CD4-positive, alpha-beta T cell (primary cell): ENCODE results near the gene MACROD2. TPM values are rescaled to one million over a fixed set of nuclear protein-coding genes. Genes with fewer than 3 reads are reported as not detected.

Experiments used
- ATAC-seq: fragments of 200-7000 bp; cut with Tn5 transposase; one replicate; pipeline ENCODE4 v1.10.0; 2022; ENCODE audit warnings: mild to moderate bottlenecking; ENCODE audit not compliant: poor library complexity
- CTCF ChIA-PET: fragments of 350-600 bp; sonication (Branson Sonifier 250); formaldehyde crosslinking; loops from one replicate; lab custom pipeline; 2021; ENCODE audit warnings: antibody characterized with exemption, inconsistent platforms; lab: Charles Lee
- POLR2A ChIA-PET: fragments of 350-600 bp; sonication (Branson Sonifier 250); formaldehyde crosslinking; loops from one replicate; lab custom pipeline; 2021; ENCODE audit warnings: antibody characterized with exemption, inconsistent platforms; lab: Charles Lee
- DNase-seq, 14 experiments: peaks; one replicate each; pipeline ENCODE4 v3.0.0-alpha.2; 2013 to 2020; ENCODE audit warnings: mixed read lengths in 2 of 14
- H3K27ac ChIP-seq, 2 donors: one replicate each; pipeline versions ENCODE4 v1.5.1 to v1.7.0; 2013; ENCODE audit warnings: low read length in 2 of 2, low read depth in 1 of 2, mild to moderate bottlenecking in 1 of 2
- H3K27me3 ChIP-seq, 2 experiments: 1 replicate in 1 of 2; 2 replicates in 1 of 2; pipeline versions ENCODE4 v1.6.1 to v1.7.0; 2013; ENCODE audit warnings: low read length in 2 of 2, control low read depth in 1 of 2, mild to moderate bottlenecking in 1 of 2, moderate library complexity in 1 of 2; ENCODE audit not compliant: insufficient read depth in 2 of 2, control insufficient read depth in 1 of 2
- H3K36me3 ChIP-seq: one replicate; pipeline ENCODE4 v1.6.1; 2013; ENCODE audit warnings: low read length, control low read depth; ENCODE audit not compliant: insufficient read depth
- H3K4me1 ChIP-seq: one replicate; pipeline ENCODE4 v1.6.1; 2013; ENCODE audit warnings: low read length, control low read depth; ENCODE audit not compliant: insufficient read depth
- H3K4me3 ChIP-seq: one replicate; pipeline ENCODE4 v1.5.1; 2013; ENCODE audit warnings: mild to moderate bottlenecking, low read length, moderate library complexity
- H3K9me3 ChIP-seq, 2 experiments: 1 replicate in 1 of 2; 2 replicates in 1 of 2; pipeline versions ENCODE4 v1.6.1 to v1.7.0; 2013; ENCODE audit warnings: low read length in 2 of 2, mild to moderate bottlenecking in 2 of 2, control low read depth in 1 of 2, moderate library complexity in 1 of 2; ENCODE audit not compliant: control insufficient read depth in 1 of 2, insufficient read depth in 1 of 2
- H3K27ac Mint-ChIP-seq: one replicate; pipeline ENCODE4 v1.8.0; 2020; ENCODE audit warnings: mixed read lengths
- H3K27me3 Mint-ChIP-seq: one replicate; pipeline ENCODE4 v1.8.0; 2021; ENCODE audit warnings: mixed read lengths
- H3K36me3 Mint-ChIP-seq: one replicate; pipeline ENCODE4 v1.8.0; 2021; ENCODE audit warnings: low read depth, mixed read lengths
- H3K4me1 Mint-ChIP-seq: one replicate; pipeline ENCODE4 v1.8.0; 2021; ENCODE audit warnings: low read depth, mixed read lengths
- H3K4me3 Mint-ChIP-seq: one replicate; pipeline ENCODE4 v1.8.0; 2020; ENCODE audit warnings: mild to moderate bottlenecking, mixed read lengths
- H3K9me3 Mint-ChIP-seq: one replicate; pipeline ENCODE4 v1.8.0; 2020; ENCODE audit warnings: mixed read lengths
- CTCF ChIP-seq: fragments of 200-600 bp; IDR thresholded peaks from one replicate; pipeline ENCODE4 v1.8.0; 2022; ENCODE audit warnings: antibody characterized with exemption, mild to moderate bottlenecking
- intact Hi-C, 2 experiments: fragments of 100-400 bp; cut with DNase I in 1 of 2; cut with micrococcal nuclease in 1 of 2; formaldehyde crosslinking; loops; one replicate each; pipeline versions ENCODE4 v1.15.1 to v1.9.0; 2023 to 2025; cut with DNase I, micrococcal nuclease
- total RNA-seq, 174 experiments: library from RNA in 2 of 174; stranded (reverse) in 2 of 174; gene quantifications; one replicate each; pipeline ENCODE4 v1.2.3 and lab custom pipeline; 2021 to 2026

Gene MACROD2
- total RNA-seq, 2 experiments from 2014 or later, result not detected

GRCh38 chr20:14633507-14633906 lies 638.2 kb downstream of the MACROD2 start:
- H3K27me3 ChIP-seq, result no peaks in the 10 kb centered on the region
- CTCF ChIA-PET, result no interaction called here
- Mint-ChIP-seq H3K9me3 (peaks cover 11% of the 10 kb centered on the region), H3K4me1 (no peaks in the 10 kb centered on the region), H3K27ac (no peak overlapping the region), H3K27me3 (no peaks in the 10 kb centered on the region), H3K36me3 (no peaks in the 10 kb centered on the region), H3K4me3 (no peak overlapping the region)
- TF ChIP-seq CTCF, result no peak
- ATAC-seq (no peak), DNase-seq (no peak)
- H3K4me3 ChIP-seq, result no peak overlapping the region
- H3K27ac ChIP-seq, result no peak overlapping the region
- no peaks in the 10 kb centered on the region for H3K36me3 ChIP-seq
- H3K9me3 ChIP-seq, result peaks cover 0 to 10% of the 10 kb centered on the region in 2 experiments
- intact Hi-C loops, result no loop called here
- H3K4me1 ChIP-seq, result no peaks in the 10 kb centered on the region
- POLR2A ChIA-PET, result no interaction called here

GRCh38 chr20:14634665-14635064 lies 639.3 kb downstream of the MACROD2 start:
- H3K27me3 ChIP-seq, result no peaks in the 10 kb centered on the region
- H3K27ac Mint-ChIP-seq, result no peak overlapping the region
- TF ChIP-seq CTCF, result no peak
- no peak overlapping the region for H3K27ac ChIP-seq
- no peaks in the 10 kb centered on the region for H3K36me3 ChIP-seq
- no peaks in the 10 kb centered on the region for H3K4me1 ChIP-seq
- no peaks in the 10 kb centered on the region for H3K36me3 Mint-ChIP-seq
- ATAC-seq (no peak), DNase-seq (no peak)
- ChIA-PET CTCF (no interaction called here), POLR2A (no interaction called here)
- intact Hi-C loops, result no loop called here
- H3K4me3 ChIP-seq, result no peak overlapping the region
- H3K9me3 ChIP-seq, result peaks cover 5 to 13% of the 10 kb centered on the region in 2 experiments
- peaks cover 11% of the 10 kb centered on the region for H3K9me3 Mint-ChIP-seq
- H3K4me3 Mint-ChIP-seq, result no peak overlapping the region
- no peaks in the 10 kb centered on the region for H3K4me1 Mint-ChIP-seq
- H3K27me3 Mint-ChIP-seq, result no peaks in the 10 kb centered on the region

DNA sequence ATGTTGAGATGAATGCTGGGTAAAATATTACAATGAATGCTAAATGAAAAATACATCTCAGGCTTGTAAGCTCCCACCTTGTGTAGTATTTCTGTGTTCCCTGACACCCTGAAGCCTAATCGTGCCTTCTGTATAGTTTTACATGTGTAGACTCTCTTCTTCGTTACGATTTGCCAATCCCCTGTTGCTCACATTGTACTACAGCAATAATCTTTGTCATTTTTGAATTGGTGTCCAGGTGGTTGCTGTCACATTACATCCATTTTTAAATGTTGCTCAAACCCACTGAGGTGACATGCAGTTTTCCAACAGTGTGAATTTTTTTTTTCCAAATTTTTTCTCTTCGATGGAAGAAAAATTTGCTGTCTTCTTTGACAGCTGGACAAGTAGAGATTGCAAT lies 642.1 kb downstream of the MACROD2 start:
- no peak overlapping the region for H3K4me3 Mint-ChIP-seq
- ChIA-PET CTCF (no interaction called here), POLR2A (no interaction called here)
- no peak overlapping the region for H3K27ac Mint-ChIP-seq
- H3K27me3 Mint-ChIP-seq, result no peaks in the 10 kb centered on the region
- no peaks in the 10 kb centered on the region for H3K36me3 Mint-ChIP-seq
- Histone ChIP-seq H3K36me3 (no peaks in the 10 kb centered on the region), H3K4me1 (no peaks in the 10 kb centered on the region), H3K27me3 (no peaks in the 10 kb centered on the region), H3K9me3 (peaks cover 9 to 14% of the 10 kb centered on the region in 2 experiments), H3K27ac (no peak overlapping the region), H3K4me3 (no peak overlapping the region)
- H3K9me3 Mint-ChIP-seq, result peaks cover 14% of the 10 kb centered on the region
- no peak for TF ChIP-seq CTCF
- no peaks in the 10 kb centered on the region for H3K4me1 Mint-ChIP-seq
- no peak for ATAC-seq
- intact Hi-C loops, result no loop called here
- DNase-seq, result no peak
